GM12892 (cell line): ENCODE results near the gene MPRIP.

ENCODE experiments used
- POLR2A ChIP-seq: IDR thresholded peaks from 2 replicates; pipeline ENCODE4 v1.6.1; 2011; ENCODE audit warnings: low read depth, low read length, control low read depth
- TAF1 ChIP-seq: IDR thresholded peaks from 2 replicates; pipeline ENCODE4 v1.6.1; 2011; ENCODE audit warnings: low read depth, mild to moderate bottlenecking, control low read depth, low read length, borderline replicate concordance

GRCh38 chr17:17032131-17032692, 10.0 kb upstream of the MPRIP start:
- TF ChIP-seq TAF1 (no peak), POLR2A (no peak)
